ENCODE results near the gene TGM2.

The TGM2 gene

DNA sequence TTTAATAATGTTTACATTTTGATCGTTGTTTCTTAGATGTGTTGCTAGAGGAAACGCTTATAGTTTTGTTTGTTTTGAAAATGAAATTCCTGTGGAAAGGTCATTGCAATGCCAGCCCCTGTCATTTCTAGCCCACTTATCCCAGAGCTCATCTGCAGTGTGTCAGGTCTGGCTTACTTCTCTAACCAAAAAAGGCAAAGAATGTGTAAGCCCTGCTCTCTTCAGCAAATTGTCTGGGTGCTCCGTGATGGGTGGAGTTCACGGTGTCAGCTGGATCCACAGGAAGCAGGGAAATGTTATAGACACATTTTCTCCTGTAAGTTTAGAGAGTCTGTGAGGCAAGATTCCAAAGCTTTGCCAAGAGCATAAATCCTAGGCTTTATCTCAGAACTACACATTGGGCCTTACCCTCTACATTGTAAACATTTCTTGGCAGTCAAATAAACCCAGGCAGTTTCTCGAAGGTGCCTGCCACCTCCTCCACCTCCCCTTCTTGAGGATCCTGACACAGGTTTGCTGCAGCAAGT is 80.6 kb downstream of the TGM2 start:
- peak; percentile 44 for DNase-seq

DNA sequence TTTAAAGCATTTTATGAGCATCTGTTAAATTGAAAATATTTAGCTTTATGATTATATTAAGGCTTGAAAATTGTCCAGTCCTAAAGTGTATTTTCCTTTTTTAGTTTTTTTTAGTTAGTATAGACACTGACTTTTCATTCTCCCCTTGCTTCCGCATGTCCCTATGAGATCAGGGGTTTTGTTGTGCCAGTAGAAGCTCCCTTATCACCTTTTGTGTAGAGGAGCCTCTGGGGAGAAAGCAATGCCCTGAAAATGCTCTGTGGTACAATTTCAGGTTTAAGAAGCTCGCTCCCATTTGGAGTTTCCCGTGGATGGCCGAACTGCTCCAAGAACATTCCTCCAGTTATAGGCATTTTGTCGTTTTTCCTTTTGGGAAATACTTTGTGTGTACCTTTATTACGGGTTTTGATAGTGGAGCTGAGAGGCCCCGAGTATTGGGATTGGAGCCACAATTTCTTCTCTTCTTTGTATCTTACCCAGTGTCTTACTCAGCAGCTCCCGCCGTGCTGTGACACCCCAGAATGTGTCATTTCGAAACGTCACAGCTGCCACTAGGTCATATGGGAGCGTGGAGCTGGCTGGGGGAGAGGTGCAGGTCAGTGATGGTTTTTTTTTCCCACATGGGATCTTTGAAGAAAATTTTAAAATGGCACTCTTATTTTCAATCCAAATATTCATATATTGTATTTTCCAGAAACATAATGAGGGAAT is 81.6 kb downstream of the TGM2 start:
- DNase-seq = peak; percentile 18

GRCh38 chr20:38082894-38083293 is 82.2 kb downstream of the TGM2 start:
- DNase-seq = no peak

DNA sequence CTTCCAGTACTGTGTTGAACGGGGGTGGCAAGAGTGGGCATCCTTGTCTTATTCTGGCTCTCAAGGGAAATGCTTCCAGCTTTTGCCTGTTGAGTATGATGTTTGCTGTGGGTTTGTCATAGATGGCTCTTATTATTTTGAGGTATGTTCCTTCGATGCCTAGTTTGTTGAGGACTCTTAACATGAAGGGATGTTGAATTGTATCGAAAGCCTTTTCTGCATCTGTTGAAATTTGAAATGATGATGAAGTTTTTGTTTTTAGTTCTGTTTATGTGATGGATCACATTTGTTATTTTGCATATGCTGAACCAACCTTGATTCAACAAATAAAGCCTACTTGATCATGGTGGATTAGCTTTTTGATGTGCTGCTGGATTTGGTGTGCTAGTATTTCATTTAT is 83.5 kb downstream of the TGM2 start:
- no peak for DNase-seq

- no peak for DNase-seq
These were observed 85.7 kb downstream of the TGM2 start for GRCh38 chr20:38079353-38079752.

DNA sequence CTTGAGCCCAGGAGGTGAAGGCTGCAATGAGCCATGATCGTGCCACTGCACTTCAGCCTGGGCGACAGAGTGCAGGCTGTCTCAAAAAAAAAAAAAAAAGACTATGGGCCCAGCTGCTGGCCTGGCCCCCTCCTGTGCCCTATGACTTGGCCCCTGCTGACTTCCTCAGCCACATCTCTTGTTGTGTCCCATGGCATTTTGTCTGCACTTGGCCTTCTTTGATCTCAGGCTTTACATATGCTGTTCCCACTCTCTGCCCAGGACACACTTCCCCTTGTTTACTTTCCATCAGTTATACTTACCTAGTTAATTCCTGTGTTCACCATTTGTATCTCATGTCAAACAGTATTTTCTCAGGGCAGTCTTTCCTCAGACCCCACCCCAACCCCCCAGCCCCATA is 87.0 kb downstream of the TGM2 start:
- DNase-seq = no peak

All from eye (tissue), 1 donor.